T-helper 2 cell treated with Interferon-gamma antibody and Interleukin-4, amounts not matched to agents 5 μg/mL and 100 μg/mL, for 36 hours (primary cell): ENCODE results near the gene AIP.
A peak's percentile ranks its signal among the peaks of the same experiment; 100 is the strongest.

Experiments
- DNase-seq: peaks from one replicate; pipeline ENCODE4 v3.0.0; 2021; ENCODE audit warnings: low spot score
- H3K27ac Mint-ChIP-seq: one replicate; pipeline ENCODE4 v1.8.0; 2021; ENCODE audit warnings: mild to moderate bottlenecking, mixed read lengths
- H3K27me3 Mint-ChIP-seq: one replicate; pipeline ENCODE4 v1.8.0; 2021; ENCODE audit warnings: low read depth, mixed read lengths
- H3K36me3 Mint-ChIP-seq: one replicate; pipeline ENCODE4 v1.8.0; 2021; ENCODE audit warnings: low read depth, mixed read lengths
- H3K4me1 Mint-ChIP-seq: one replicate; pipeline ENCODE4 v1.8.0; 2021; ENCODE audit warnings: low read depth, mixed read lengths
- H3K4me3 Mint-ChIP-seq: one replicate; pipeline ENCODE4 v1.8.0; 2022; ENCODE audit warnings: mild to moderate bottlenecking, moderate library complexity, mixed read lengths
- H3K9me3 Mint-ChIP-seq: one replicate; pipeline ENCODE4 v1.8.0; 2021; ENCODE audit warnings: mixed read lengths

The AIP gene

GRCh38 chr11:67489885-67490726 lies 7.3 kb downstream of the AIP start:
- Mint-ChIP-seq H3K4me1 (peaks cover 32% of the 10 kb centered on the region), H3K27ac (peak overlapping the region; percentile 68), H3K4me3 (no peak overlapping the region), H3K36me3 (peaks cover 44% of the 10 kb centered on the region), H3K9me3 (no peaks in the 10 kb centered on the region), H3K27me3 (no peaks in the 10 kb centered on the region)
- DNase-seq = no peak

GRCh38 chr11:67490727-67491065 lies 7.9 kb downstream of the AIP start:
- H3K36me3 Mint-ChIP-seq = peaks cover 44% of the 10 kb centered on the region
- no peaks in the 10 kb centered on the region for H3K9me3 Mint-ChIP-seq
- H3K4me3 Mint-ChIP-seq = no peak overlapping the region
- no peaks in the 10 kb centered on the region for H3K27me3 Mint-ChIP-seq
- peaks cover 30% of the 10 kb centered on the region for H3K4me1 Mint-ChIP-seq
- no peak overlapping the region for H3K27ac Mint-ChIP-seq
- no peak for DNase-seq

DNA sequence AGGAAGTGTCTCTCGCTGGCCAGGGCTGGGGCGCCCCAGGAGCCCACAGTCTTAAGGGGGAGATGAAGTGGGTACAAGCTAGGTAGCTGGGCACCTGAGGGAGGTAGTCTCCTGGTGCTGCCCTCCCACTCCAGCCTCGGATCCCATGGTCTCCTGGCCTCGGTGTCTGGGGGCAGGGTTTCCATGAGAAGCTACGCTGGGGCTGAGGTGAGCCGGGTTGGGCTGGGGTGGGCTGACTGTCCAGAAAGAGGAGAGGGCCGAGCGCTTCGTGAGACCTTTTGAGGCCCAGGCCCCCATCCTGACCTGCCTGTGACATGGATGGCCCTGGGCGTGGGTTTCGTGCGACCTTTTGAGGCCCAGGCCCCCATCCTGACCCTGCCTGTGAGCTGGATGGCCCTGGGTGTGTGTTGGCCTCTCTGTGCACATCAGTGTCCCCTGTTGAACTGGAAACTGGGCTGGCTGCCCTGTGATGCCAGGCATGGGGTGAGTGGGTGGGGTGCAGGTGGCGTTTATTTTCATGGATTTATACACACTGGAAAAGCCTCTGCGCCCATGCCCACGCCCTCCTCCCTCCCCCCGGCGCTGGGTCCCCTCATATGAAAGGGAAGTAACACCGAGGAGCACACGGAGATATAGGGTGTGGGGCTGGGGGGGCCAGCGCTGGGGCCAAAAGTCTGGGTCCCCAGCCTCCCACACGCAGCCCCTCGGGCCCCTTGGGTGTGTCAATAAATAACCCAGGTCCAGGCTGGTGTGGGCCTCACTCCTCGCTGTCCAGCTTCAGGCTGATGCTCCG lies 8.6 kb downstream of the AIP start:
- Mint-ChIP-seq H3K9me3 (no peaks in the 10 kb centered on the region), H3K4me3 (no peak overlapping the region), H3K36me3 (peaks cover 42% of the 10 kb centered on the region), H3K27ac (no peak overlapping the region), H3K4me1 (peaks cover 22% of the 10 kb centered on the region), H3K27me3 (no peaks in the 10 kb centered on the region)
- no peak for DNase-seq

- no peak for DNase-seq
- H3K36me3 Mint-ChIP-seq = peaks cover 42% of the 10 kb centered on the region
- no peaks in the 10 kb centered on the region for H3K27me3 Mint-ChIP-seq
- peaks cover 16% of the 10 kb centered on the region for H3K4me1 Mint-ChIP-seq
- no peak overlapping the region for H3K4me3 Mint-ChIP-seq
- H3K27ac Mint-ChIP-seq = no peak overlapping the region
- no peaks in the 10 kb centered on the region for H3K9me3 Mint-ChIP-seq
Measured at GRCh38 chr11:67492069-67492727, 9.4 kb downstream of the AIP start.

- Mint-ChIP-seq H3K4me3 (no peak overlapping the region), H3K27ac (no peak overlapping the region), H3K4me1 (peaks cover 9% of the 10 kb centered on the region), H3K36me3 (peaks cover 39% of the 10 kb centered on the region), H3K9me3 (no peaks in the 10 kb centered on the region), H3K27me3 (no peaks in the 10 kb centered on the region)
- no peak for DNase-seq
Measured at GRCh38 chr11:67492801-67493547, 10.1 kb downstream of the AIP start.

DNA sequence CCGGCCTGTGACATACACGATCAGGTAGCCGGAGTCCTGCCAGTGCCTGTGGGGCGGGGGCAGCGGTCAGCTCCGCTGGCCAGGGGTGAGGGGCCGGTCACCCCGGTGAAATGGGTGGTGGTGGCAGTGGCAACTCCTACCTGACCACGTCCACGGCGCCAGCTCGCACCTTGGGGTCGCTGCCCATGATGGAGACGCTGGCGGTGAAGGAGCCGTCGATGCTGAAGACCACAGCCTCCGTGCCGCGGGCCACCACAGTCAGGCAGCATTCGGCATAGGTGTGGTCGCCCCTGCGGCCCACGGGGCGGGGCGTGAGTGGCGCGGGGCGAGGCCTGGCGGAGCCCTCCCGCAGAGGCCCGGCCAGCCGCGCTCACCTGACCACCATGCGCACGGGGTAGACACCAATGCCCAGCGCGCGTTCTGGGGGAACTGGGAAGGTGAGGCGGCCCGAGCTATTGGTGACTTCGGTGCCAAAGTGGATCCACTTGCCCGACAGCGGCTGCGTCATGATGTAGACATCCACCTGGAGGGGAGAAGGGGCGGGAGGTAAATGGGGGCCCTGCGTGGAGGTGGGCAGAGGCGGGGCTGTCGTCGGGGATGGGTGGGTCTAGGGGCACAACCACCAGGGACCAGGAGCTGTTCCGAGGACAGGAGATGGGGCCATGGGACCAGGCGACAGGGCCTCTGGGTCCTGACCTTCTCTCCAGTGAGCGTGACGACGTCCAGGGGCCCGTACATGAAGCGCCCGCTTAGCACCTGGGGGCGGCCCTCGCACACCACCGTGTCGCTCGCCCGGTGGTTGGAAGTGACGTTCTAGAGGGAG lies 10.9 kb downstream of the AIP start:
- no peak overlapping the region for H3K4me3 Mint-ChIP-seq
- DNase-seq = no peak
- H3K27me3 Mint-ChIP-seq = no peaks in the 10 kb centered on the region
- no peak overlapping the region for H3K27ac Mint-ChIP-seq
- H3K4me1 Mint-ChIP-seq = peaks cover 2% of the 10 kb centered on the region
- H3K9me3 Mint-ChIP-seq = no peaks in the 10 kb centered on the region
- peaks cover 33% of the 10 kb centered on the region for H3K36me3 Mint-ChIP-seq

DNA sequence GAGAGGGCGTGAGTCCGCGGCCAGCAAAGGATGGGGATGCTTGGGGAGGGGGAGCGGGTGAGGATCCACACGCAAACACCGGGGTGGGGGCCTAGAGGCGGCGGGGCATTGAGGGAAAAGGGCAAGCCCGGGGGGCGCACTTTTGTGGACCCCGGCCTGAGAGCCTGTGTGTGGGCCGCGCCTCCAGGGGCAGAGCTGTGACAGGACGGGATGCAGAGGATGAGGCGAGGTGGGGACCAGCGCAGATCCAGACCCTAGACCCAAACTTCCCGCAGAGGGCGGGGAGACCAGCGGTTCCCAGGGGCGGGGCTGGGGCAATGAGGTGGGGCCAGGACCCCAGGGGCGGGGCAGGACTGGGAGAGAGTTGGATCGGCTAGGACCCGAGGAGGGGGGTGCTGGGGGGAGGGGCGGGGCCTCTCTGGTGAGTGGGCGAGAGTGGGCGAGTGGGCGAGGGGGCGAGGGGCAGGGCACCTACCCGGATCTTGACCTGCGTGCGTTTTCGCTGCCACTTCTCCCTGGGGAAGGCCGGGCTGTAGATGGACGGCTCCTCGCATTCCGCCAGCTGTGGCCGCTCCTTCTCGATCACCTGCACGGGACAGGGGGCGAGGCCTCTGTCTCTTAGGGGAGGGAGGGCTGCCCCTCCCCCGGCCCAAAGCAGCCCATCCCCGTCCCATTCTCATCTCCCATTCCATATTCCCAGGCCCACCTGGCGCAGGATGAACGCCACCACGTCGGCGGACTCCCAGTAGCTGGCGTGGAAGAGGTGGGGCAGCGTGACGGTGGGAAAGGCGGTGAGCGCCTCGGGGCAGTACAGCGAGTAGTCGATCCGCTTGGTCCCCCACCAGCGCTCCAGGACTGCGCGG lies 11.8 kb downstream of the AIP start:
- Mint-ChIP-seq H3K27me3 (no peaks in the 10 kb centered on the region), H3K9me3 (no peaks in the 10 kb centered on the region), H3K36me3 (peaks cover 32% of the 10 kb centered on the region), H3K4me3 (no peak overlapping the region), H3K4me1 (peaks cover under 1% of the 10 kb centered on the region), H3K27ac (no peak overlapping the region)
- no peak for DNase-seq

DNA sequence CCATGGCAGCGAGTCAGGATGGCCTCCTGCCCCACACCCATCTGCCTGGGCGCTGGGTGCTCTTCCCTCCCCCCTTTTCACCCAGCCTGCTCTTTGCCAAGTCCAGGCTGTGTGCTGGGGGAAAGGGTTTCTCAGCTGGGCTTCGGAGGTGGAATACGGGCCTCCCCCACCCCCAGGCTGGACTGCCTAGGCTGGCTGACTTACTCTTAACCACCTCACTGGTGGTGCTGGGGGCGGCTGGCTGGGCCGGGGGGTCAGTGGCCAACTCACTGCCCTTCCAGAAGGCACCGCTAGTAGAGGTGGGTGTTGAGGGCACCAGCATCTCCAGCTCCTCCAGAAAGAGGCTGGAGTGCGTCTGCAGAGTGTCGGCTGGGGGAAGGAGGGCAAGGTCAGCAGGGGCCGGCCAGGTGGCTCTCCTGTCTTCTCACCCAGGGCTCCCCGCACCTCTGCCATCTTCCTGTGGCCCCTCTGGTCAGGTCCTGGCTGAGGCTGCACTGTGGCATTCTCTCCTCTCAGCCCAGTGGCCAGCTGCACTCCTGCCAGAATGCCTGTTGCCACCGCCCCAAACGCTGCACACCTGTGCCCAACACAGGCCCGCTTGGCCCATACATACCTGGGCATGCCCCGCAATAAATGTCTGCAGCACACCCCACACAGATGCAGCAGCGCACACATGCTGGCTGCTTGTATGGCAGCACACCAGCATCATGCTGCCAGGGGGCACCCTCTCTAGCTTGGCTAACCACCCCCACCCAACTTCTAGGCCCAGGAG lies 12.6 kb downstream of the AIP start:
- H3K4me1 Mint-ChIP-seq = peaks cover under 1% of the 10 kb centered on the region
- no peak overlapping the region for H3K4me3 Mint-ChIP-seq
- DNase-seq = no peak
- H3K9me3 Mint-ChIP-seq = no peaks in the 10 kb centered on the region
- peaks cover 30% of the 10 kb centered on the region for H3K36me3 Mint-ChIP-seq
- no peak overlapping the region for H3K27ac Mint-ChIP-seq
- no peaks in the 10 kb centered on the region for H3K27me3 Mint-ChIP-seq

GRCh38 chr11:67496113-67496512 lies 13.3 kb downstream of the AIP start:
- no peak for DNase-seq
- Mint-ChIP-seq H3K9me3 (no peaks in the 10 kb centered on the region), H3K4me1 (peaks cover 7% of the 10 kb centered on the region), H3K36me3 (peaks cover 34% of the 10 kb centered on the region), H3K27ac (no peak overlapping the region), H3K4me3 (no peak overlapping the region), H3K27me3 (no peaks in the 10 kb centered on the region)

- Mint-ChIP-seq H3K4me3 (no peak overlapping the region), H3K4me1 (peaks cover 10% of the 10 kb centered on the region), H3K9me3 (no peaks in the 10 kb centered on the region), H3K27me3 (no peaks in the 10 kb centered on the region), H3K27ac (no peak overlapping the region), H3K36me3 (peaks cover 35% of the 10 kb centered on the region)
- DNase-seq = no peak
Measured at GRCh38 chr11:67497656-67498291, 14.9 kb downstream of the AIP start.

DNA sequence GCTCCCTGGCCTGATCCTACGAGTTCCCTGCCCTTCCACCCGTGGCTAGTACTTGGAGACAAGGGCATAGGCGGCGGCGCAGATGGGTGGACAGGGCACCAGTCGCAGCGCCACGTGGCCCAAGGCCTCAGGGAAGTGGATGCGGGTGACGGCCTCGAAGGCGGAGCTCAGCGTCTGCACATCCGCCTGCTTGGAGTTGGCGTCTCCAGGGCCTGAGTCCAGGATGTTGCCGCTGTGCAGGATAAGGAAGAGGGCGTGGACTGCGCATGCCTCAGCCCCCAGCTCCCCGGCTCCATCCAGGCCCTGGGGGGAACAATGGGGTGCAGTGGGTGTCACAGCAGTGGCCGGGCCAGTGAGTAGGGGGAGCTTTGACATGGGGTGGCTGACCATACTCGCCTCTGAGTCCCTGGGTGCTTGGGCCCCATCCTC lies 15.7 kb downstream of the AIP start:
- H3K4me3 Mint-ChIP-seq = no peak overlapping the region
- peaks cover 36% of the 10 kb centered on the region for H3K36me3 Mint-ChIP-seq
- no peak for DNase-seq
- no peak overlapping the region for H3K27ac Mint-ChIP-seq
- peaks cover 13% of the 10 kb centered on the region for H3K4me1 Mint-ChIP-seq
- H3K27me3 Mint-ChIP-seq = no peaks in the 10 kb centered on the region
- no peaks in the 10 kb centered on the region for H3K9me3 Mint-ChIP-seq
